ENCODE measurements around the gene TP53I11. TPM values are rescaled to one million over a fixed set of nuclear protein-coding genes. Genes with fewer than 3 reads are reported as not detected.
A peak's percentile ranks its signal among the peaks of the same experiment; 100 is the strongest.

The TP53I11 gene
- polyA plus RNA-seq, 3 donors = 11.0 to 13.2 (median 11.3) TPM

DNA sequence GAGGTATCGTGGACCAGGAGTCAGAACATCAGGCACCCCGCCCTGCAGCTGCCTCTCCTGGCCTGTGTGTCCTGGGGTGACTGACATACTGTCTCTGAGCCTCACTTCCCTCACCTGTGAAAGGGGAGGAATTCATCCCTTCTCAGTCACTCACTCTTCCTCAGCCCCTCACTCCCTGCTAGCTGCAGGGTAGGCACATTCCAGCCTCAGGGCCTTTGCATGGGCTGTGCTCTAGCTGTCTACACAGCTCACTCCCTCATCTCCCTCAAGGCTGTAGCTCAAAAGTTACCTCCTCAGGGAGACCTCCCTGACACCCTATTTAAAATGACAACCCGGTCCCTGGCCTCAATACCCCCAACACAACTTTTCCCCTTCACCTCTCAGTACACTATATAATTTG is 2.5 kb downstream of the TP53I11 start:
- WGBS (ENCODE audit: insufficient coverage) = no CpG with 5 or more reads among the region's 3 CpGs
- Mint-ChIP-seq H3K27ac (no peak overlapping the region), H3K9me3 (peaks cover 0 to 2% (median 0%) of the 10 kb centered on the region in 7 donors), H3K27me3 (ENCODE audit: low read depth in 3 of 3) (peaks cover 4 to 18% (median 6%) of the 10 kb centered on the region in 3 donors), H3K4me1 (peaks cover 52% of the 10 kb centered on the region), H3K36me3 (peaks cover 15 to 22% of the 10 kb centered on the region in 2 donors), H3K4me3 (peak overlapping the region in 1 of 2 donors; percentile 39)
- no peaks in the 10 kb centered on the region for H3K9me3 ChIP-seq (replicated peaks in 1 of 2; ENCODE audit: control insufficient read depth in 1 of 2, insufficient read depth in 1 of 2, low read length in 2 of 2)
- intact Hi-C loops (cut with micrococcal nuclease) = loop anchor here in 1 of 2 donors (10.0 kb wide), 1 partner anchor 387 kb away; no protein-coding TSS in a partner anchor
- no peak overlapping the region for H2AFZ ChIP-seq (ENCODE audit: insufficient read depth, low read depth, low read length, poor library complexity, severe bottlenecking)
- H3K4me2 ChIP-seq (replicated peaks; ENCODE audit: extremely low read depth, low read length, poor library complexity, severe bottlenecking) = no peak overlapping the region
- peaks cover 16% of the 10 kb centered on the region for H3K79me2 ChIP-seq (ENCODE audit: insufficient read depth, low read length)
- no peak for TF ChIP-seq CTCF (IDR thresholded peaks at IDR 0.05)
- peaks cover 0 to 7% of the 10 kb centered on the region in 2 donors for H3K36me3 ChIP-seq (replicated peaks in 1 of 2; ENCODE audit: control insufficient read depth in 1 of 2, insufficient read depth in 2 of 2, low read length in 2 of 2)
- peaks cover 26 to 50% of the 10 kb centered on the region in 2 donors for H3K4me1 ChIP-seq (ENCODE audit: control insufficient read depth in 1 of 2, insufficient read depth in 2 of 2, low read length in 2 of 2)
- H4K20me1 ChIP-seq (ENCODE audit: insufficient read depth, low read length) = peaks cover 52% of the 10 kb centered on the region
- no peak for DNase-seq
- no peak overlapping the region for H3K4me3 ChIP-seq (replicated peaks in 1 of 3; ENCODE audit: low read depth in 2 of 3, low read length in 3 of 3)
- H3K27ac ChIP-seq (ENCODE audit: low read depth in 1 of 2, low read length in 2 of 2) = no peak overlapping the region
- H3K27me3 ChIP-seq (ENCODE audit: control insufficient read depth in 2 of 2, insufficient read depth in 2 of 2, low read length in 2 of 2) = peaks cover 0 to 3% of the 10 kb centered on the region in 2 donors
- H3K9ac ChIP-seq (ENCODE audit: insufficient read depth, low read length, poor library complexity, severe bottlenecking) = no peak overlapping the region

DNA sequence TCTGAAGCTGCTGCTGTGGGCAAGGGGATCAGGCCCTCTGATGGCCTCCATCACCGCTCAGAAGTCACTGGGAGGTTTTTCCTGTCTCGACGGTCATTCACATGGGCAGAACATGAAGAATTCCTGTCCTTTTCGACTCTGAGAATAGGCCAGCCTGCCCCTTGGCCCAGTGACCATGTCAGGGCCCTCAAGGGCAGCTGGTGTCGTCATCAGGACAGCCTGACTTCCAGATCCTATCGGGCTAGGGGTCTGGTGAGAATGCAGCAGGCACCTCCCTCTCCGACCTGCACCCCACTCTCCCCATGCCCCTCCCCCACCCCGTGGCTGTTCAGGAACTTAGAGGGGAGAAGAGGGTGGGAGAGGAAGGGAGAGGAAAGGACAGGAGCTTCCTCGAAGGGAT is 3.6 kb downstream of the TP53I11 start:
- no peak overlapping the region for H3K4me3 ChIP-seq (replicated peaks in 1 of 3; ENCODE audit: low read depth in 2 of 3, low read length in 3 of 3)
- H2AFZ ChIP-seq (ENCODE audit: insufficient read depth, low read depth, low read length, poor library complexity, severe bottlenecking) = no peak overlapping the region
- 51% methylated on average over 4 of the region's 9 CpGs for WGBS (ENCODE audit: insufficient coverage)
- peaks cover 15 to 22% of the 10 kb centered on the region in 2 donors for H3K36me3 Mint-ChIP-seq
- H3K9ac ChIP-seq (ENCODE audit: insufficient read depth, low read length, poor library complexity, severe bottlenecking) = no peak overlapping the region
- H3K27ac Mint-ChIP-seq = peak overlapping the region in 2 of 7 donors; percentile 14 to 21
- no peaks in the 10 kb centered on the region for H3K9me3 ChIP-seq (replicated peaks in 1 of 2; ENCODE audit: control insufficient read depth in 1 of 2, insufficient read depth in 1 of 2, low read length in 2 of 2)
- H3K4me1 Mint-ChIP-seq = peaks cover 60% of the 10 kb centered on the region
- H3K27ac ChIP-seq (ENCODE audit: low read depth in 1 of 2, low read length in 2 of 2) = no peak overlapping the region
- peaks cover 0 to 2% (median 0%) of the 10 kb centered on the region in 7 donors for H3K9me3 Mint-ChIP-seq
- DNase-seq = no peak
- H3K4me1 ChIP-seq (ENCODE audit: control insufficient read depth in 1 of 2, insufficient read depth in 2 of 2, low read length in 2 of 2) = peaks cover 35 to 60% of the 10 kb centered on the region in 2 donors
- H3K27me3 Mint-ChIP-seq (ENCODE audit: low read depth in 3 of 3) = peaks cover 4 to 18% (median 6%) of the 10 kb centered on the region in 3 donors
- H3K4me2 ChIP-seq (replicated peaks; ENCODE audit: extremely low read depth, low read length, poor library complexity, severe bottlenecking) = no peak overlapping the region
- intact Hi-C loops (cut with micrococcal nuclease) = loop anchor here in 1 of 2 donors (10.0 kb wide), 1 partner anchor 388 kb away; no protein-coding TSS in a partner anchor
- TF ChIP-seq CTCF (IDR thresholded peaks at IDR 0.05) = no peak
- peaks cover 0 to 7% of the 10 kb centered on the region in 2 donors for H3K36me3 ChIP-seq (replicated peaks in 1 of 2; ENCODE audit: control insufficient read depth in 1 of 2, insufficient read depth in 2 of 2, low read length in 2 of 2)
- peaks cover 0 to 3% of the 10 kb centered on the region in 2 donors for H3K27me3 ChIP-seq (ENCODE audit: control insufficient read depth in 2 of 2, insufficient read depth in 2 of 2, low read length in 2 of 2)
- H3K4me3 Mint-ChIP-seq = peak overlapping the region in 1 of 2 donors; percentile 17
- H4K20me1 ChIP-seq (ENCODE audit: insufficient read depth, low read length) = peaks cover 60% of the 10 kb centered on the region
- peaks cover 16% of the 10 kb centered on the region for H3K79me2 ChIP-seq (ENCODE audit: insufficient read depth, low read length)
